K562 (cell line): ENCODE measurements around the gene GNAQ. TPM values are rescaled to one million over a fixed set of nuclear protein-coding genes. Genes with fewer than 3 reads are reported as not detected.

Experiments
- ATAC-seq: fragments of 200-7000 bp; cut with Tn5 transposase; 3 replicates; pipeline ENCODE4 v1.9.1; 2020; ENCODE audit warnings: moderate library complexity
- BruUV-seq: library from RNA; stranded (reverse); fragments of 400-500 nt; replicated peaks from 2 replicates; lab custom pipeline; 2021; lab: Mats Ljungman, UMichigan
- CTCF ChIA-PET: fragments of 300-600 bp; formaldehyde crosslinking; extraction: SDS; loops from one replicate; lab custom pipeline; 2021; ENCODE audit warnings: low intra/inter-chr PET ratio; lab: Yijun Ruan, JAX
- POLR2A ChIA-PET: fragments of 300-600, 350-650 bp; sonication (Branson Sonifier 250); formaldehyde crosslinking; extraction: SDS; loops from one replicate; lab custom pipeline; 2021; ENCODE audit warnings: antibody characterized with exemption, inconsistent platforms; lab: Yijun Ruan, JAX
- DNase-seq, 4 experiments: peaks; one replicate each; pipeline versions ENCODE4 v3.0.0 to v3.0.0-alpha.2; 2011 to 2018; ENCODE audit warnings: low spot score in 3 of 4, mixed read lengths in 3 of 4; ENCODE audit errors: extremely low read depth in 1 of 4
- FAIRE-seq: peaks from 2 replicates; lab custom pipeline; 2011; peaks lifted over from hg19 to GRCh38; lab: Jason Lieb, UNC
- H2AFZ ChIP-seq: 2 replicates; pipeline ENCODE4 v1.6.0; 2011; ENCODE audit warnings: low read depth, low read length, control low read depth, inconsistent platforms
- H3K27ac ChIP-seq: fragments of 200-600 bp; 3 replicates; pipeline ENCODE4 v1.8.0; 2011; ENCODE audit warnings: low read depth, mild to moderate bottlenecking, control low read depth, inconsistent platforms, low read length, moderate library complexity, mixed read lengths; ENCODE audit errors: extremely low read depth
- H3K27me3 ChIP-seq, 2 experiments: fragments of 300-600 bp in 1 of 2; 2 replicates in 1 of 2; 3 replicates in 1 of 2; pipeline versions ENCODE4 v1.6.0 to v1.8.0; 2011; ENCODE audit warnings: inconsistent platforms in 2 of 2, low read length in 2 of 2, mild to moderate bottlenecking in 1 of 2, mixed read lengths in 1 of 2, moderate library complexity in 1 of 2; ENCODE audit not compliant: control insufficient read depth in 2 of 2, insufficient read depth in 2 of 2
- H3K36me3 ChIP-seq: fragments of 300-600 bp; 3 replicates; pipeline ENCODE4 v1.8.0; 2011; ENCODE audit warnings: mild to moderate bottlenecking, low read length, inconsistent platforms; ENCODE audit not compliant: control insufficient read depth, insufficient read depth
- H3K4me1 ChIP-seq, 2 experiments: fragments of 200-600 bp in 1 of 2; replicated peaks in 1 of 2; 2 replicates in 1 of 2; 3 replicates in 1 of 2; pipeline versions ENCODE4 v1.5.1 to v1.8.0; 2011; ENCODE audit warnings: inconsistent platforms in 2 of 2, low read length in 2 of 2, mild to moderate bottlenecking in 1 of 2, mixed read lengths in 1 of 2, moderate library complexity in 1 of 2; ENCODE audit not compliant: control insufficient read depth in 2 of 2, insufficient read depth in 2 of 2
- H3K4me2 ChIP-seq: 2 replicates; pipeline ENCODE4 v1.6.1; 2011; ENCODE audit warnings: low read length, control low read depth, inconsistent platforms, mixed read lengths; ENCODE audit not compliant: insufficient read depth
- H3K4me3 ChIP-seq: fragments of 200-600 bp; sonication (generic), shearing (Covaris generic); 2 replicates; pipeline ENCODE4 v1.5.1; 2016; ENCODE audit warnings: control low read depth, inconsistent platforms
- H3K79me2 ChIP-seq: fragments of 200-600 bp; 3 replicates; pipeline ENCODE4 v1.8.0; 2011; ENCODE audit warnings: low read length, inconsistent platforms; ENCODE audit not compliant: control insufficient read depth, insufficient read depth
- H3K9ac ChIP-seq, 2 experiments: 2 replicates each; pipeline versions ENCODE4 v1.6.0 to v1.6.1; 2011; ENCODE audit warnings: low read depth in 2 of 2, low read length in 2 of 2, control low read depth in 1 of 2, inconsistent platforms in 1 of 2, mild to moderate bottlenecking in 1 of 2, mixed read lengths in 1 of 2; ENCODE audit not compliant: insufficient read depth in 1 of 2
- H3K9me1 ChIP-seq: one replicate; pipeline ENCODE4 v1.6.0; 2011; ENCODE audit warnings: inconsistent platforms, mild to moderate bottlenecking, low read length, moderate library complexity; ENCODE audit not compliant: control insufficient read depth, insufficient read depth
- H3K9me3 ChIP-seq: replicated peaks from 2 replicates; pipeline ENCODE4 v1.5.1; 2011; ENCODE audit warnings: low read depth, low read length, inconsistent platforms; ENCODE audit not compliant: control insufficient read depth, insufficient read depth
- H4K20me1 ChIP-seq: replicated peaks from 2 replicates; pipeline ENCODE4 v1.6.1; 2011; ENCODE audit warnings: low read length, inconsistent platforms, mixed read lengths; ENCODE audit not compliant: control insufficient read depth, insufficient read depth
- CBFA2T3 ChIP-seq: fragments of 450-650 bp; IDR thresholded peaks from 2 replicates; pipeline ENCODE4 v1.6.1; 2017
- DACH1 ChIP-seq: fragments of 450-650 bp; IDR thresholded peaks from 2 replicates; pipeline ENCODE4 v1.6.1; 2018; ENCODE audit not compliant: partially characterized antibody
- GABPB1 ChIP-seq: sonication (generic); formaldehyde crosslinking; IDR thresholded peaks from 2 replicates; pipeline ENCODE4 v1.8.0; 2022; ENCODE audit warnings: mild to moderate bottlenecking, missing genetic modification reagents
- GTF2A2 ChIP-seq: IDR thresholded peaks from 2 replicates; pipeline ENCODE4 v1.6.1; 2016; ENCODE audit warnings: mild to moderate bottlenecking, missing genetic modification characterization, missing compliant biosample characterization
- KDM1A ChIP-seq, 2 experiments: fragments of 450-650 bp; IDR thresholded peaks; 2 replicates each; pipeline ENCODE4 v1.6.1; 2016; ENCODE audit warnings: mild to moderate bottlenecking in 2 of 2
- NFIC ChIP-seq: fragments of 450-650 bp; IDR thresholded peaks from 2 replicates; pipeline ENCODE4 v1.6.1; 2017; ENCODE audit warnings: mild to moderate bottlenecking, inconsistent platforms
- NUFIP1 ChIP-seq: fragments of 450-650 bp; IDR thresholded peaks from 2 replicates; pipeline ENCODE4 v1.6.1; 2018; ENCODE audit not compliant: partially characterized antibody
- OTX1 ChIP-seq: fragments of 450-650 bp; formaldehyde crosslinking; IDR thresholded peaks from 2 replicates; pipeline ENCODE4 v1.4.0; 2022; ENCODE audit warnings: mild to moderate bottlenecking
- XRCC3 ChIP-seq: fragments of 450-650 bp; IDR thresholded peaks from 2 replicates; pipeline ENCODE4 v1.6.1; 2017; ENCODE audit warnings: mild to moderate bottlenecking, moderate library complexity
- YBX1 ChIP-seq: fragments of 450-650 bp; IDR thresholded peaks from 2 replicates; pipeline ENCODE4 v1.7.1; 2016; ENCODE audit warnings: mild to moderate bottlenecking
- ZNF197 ChIP-seq: fragments of 200-800 bp; sonication (Bioruptor generic); IDR thresholded peaks from 2 replicates; pipeline ENCODE4 v1.6.1; 2016; ENCODE audit warnings: low read depth, missing genetic modification characterization, missing compliant biosample characterization
- ZNF212 ChIP-seq: fragments of 450-650 bp; formaldehyde crosslinking; IDR thresholded peaks from 2 replicates; pipeline ENCODE4 v1.4.0; 2020; ENCODE audit warnings: mild to moderate bottlenecking
- WGBS: fragments of 100-300 bp; shearing (Covaris generic); methylation state at CpG from one replicate; pipeline ENCODE4 v1.1.6; 2016; ENCODE audit warnings: low coverage, mixed read lengths; ENCODE audit not compliant: insufficient coverage; ENCODE audit errors: missing lambda C conversion rate; 5-methylcytosine and 5-hydroxymethylcytosine counted together
- in situ Hi-C: fragments of 300-500 bp; cut with MboI; formaldehyde crosslinking; loops from 4 replicates; pipeline ENCODE4 v1.15.0; 2018; ENCODE audit warnings: inconsistent platforms, mixed read lengths
- intact Hi-C: fragments of 100-400 bp; cut with micrococcal nuclease; formaldehyde crosslinking; loops from 2 replicates; pipeline ENCODE4 v1.14.2; 2022
- polyA plus RNA-seq, 8 experiments: library from polyadenylated mRNA; depleted of rRNA in 4 of 8; stranded (reverse) in 5 of 8; unstranded in 3 of 8; fragments of >200 nt; fragmentation: Nextera tagmentation in 2 of 8; fragmentation: Illumina TruSeq in 1 of 8; extraction: Ambion mirVana in 2 of 8; extraction: Trizol in 1 of 8; gene quantifications; 2 replicates each; pipeline versions ENCODE4 v1.2.1 to v1.2.3, GENCODE V29; 2011 to 2014; ENCODE audit warnings: inconsistent platforms in 1 of 8, missing spikeins in 1 of 8
- total RNA-seq, 7 experiments: library from RNA; depleted of rRNA in 6 of 7; stranded (reverse); fragments of >200 nt in 6 of 7; fragmentation: Illumina TruSeq in 2 of 7; extraction: Trizol in 2 of 7; gene quantifications; 2 replicates each; pipeline versions ENCODE4 v1.2.1 to v1.2.3, GENCODE V29; 2011 to 2021; ENCODE audit warnings: low replicate concordance in 1 of 7
- TF ChIP-seq, protein P1 (sequence below): fragments of 450-650 bp; IDR thresholded peaks from 2 replicates; pipeline ENCODE4 v1.6.1; 2017; ENCODE audit warnings: mild to moderate bottlenecking, moderate library complexity

Gene GNAQ
- total and polyA plus RNA-seq, 9 of the 15 experiments (the other 6 are each of a cell fraction or from before 2014, with no cell fraction given), result 4.8 to 27.9 (median 17.5) TPM

DNA sequence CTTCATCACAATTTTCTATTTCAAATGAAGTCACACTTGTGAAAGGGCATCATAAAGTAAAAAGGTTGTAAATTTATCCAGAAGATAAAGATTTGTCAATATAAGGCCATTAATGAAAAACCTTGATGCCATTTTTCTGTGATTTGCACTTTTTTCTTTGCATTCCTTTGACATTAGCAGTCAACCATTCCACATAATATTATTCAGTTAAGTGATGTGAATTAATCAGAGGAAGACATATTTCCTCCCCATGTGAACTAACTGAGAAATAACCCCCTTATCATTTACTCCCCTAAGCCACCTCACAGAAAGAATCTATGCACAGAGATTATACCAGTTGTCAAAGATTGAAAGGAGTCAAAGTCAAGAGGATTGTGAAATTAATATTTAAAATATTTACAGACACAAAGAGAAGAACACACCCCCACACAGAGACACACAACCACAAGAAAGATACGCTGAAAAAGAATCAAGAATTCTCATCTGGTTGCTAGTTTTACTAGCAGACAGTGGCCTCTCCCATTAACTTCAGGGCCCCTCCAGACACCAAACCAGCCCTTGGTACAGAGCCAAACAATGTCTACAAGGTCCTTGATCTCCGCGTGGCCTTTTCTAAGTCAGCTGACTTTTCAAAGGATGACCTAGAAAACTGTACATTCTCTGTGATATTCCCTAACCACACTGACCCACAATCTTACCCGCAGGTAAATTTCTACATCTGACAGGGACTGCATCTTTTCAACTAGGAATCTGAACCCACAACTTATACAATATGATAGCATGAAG lies 29.5 kb downstream of the GNAQ start:
- Histone ChIP-seq H3K9me3 (no peaks in the 10 kb centered on the region), H3K27ac (no peak overlapping the region), H3K27me3 (no peaks in the 10 kb centered on the region), H3K79me2 (peaks cover 99% of the 10 kb centered on the region), H3K9ac (no peak overlapping the region), H3K36me3 (peaks cover 5% of the 10 kb centered on the region; the same call in 1 of the 3 replicates), H4K20me1 (peaks cover 10% of the 10 kb centered on the region; the same call in 1 of the 2 replicates), H2AFZ (no peak overlapping the region), H3K9me1 (no peaks in the 10 kb centered on the region), H3K4me2 (no peak overlapping the region), H3K4me1 (peaks cover 20 to 41% of the 10 kb centered on the region in 2 experiments)
- DNase-seq (peak in 1 of 4 experiments; percentile 45), ATAC-seq (peak; percentile 30; the same call in 2 of the 3 replicates)
- intact Hi-C loops, result no loop called here
- POLR2A ChIA-PET, result no interaction called here
- BruUV-seq, result no TSS peak
- CTCF ChIA-PET, result no interaction called here
- in situ Hi-C loops, result no loop called here
- no peak for TF ChIP-seq GTF2A2
- no peak for TF ChIP-seq ZNF212 (CRISPR knock-in tag)
- TF ChIP-seq OTX1, result no peak
- TF ChIP-seq YBX1, result no peak
- TF ChIP-seq NUFIP1, result no peak
- peak; percentile 34 for TF ChIP-seq CBFA2T3
- no peak for TF ChIP-seq GABPB1
- TF ChIP-seq ZNF197 (CRISPR knock-in tag), result no peak
- peak; percentile 54 for TF ChIP-seq NFIC
- no peak for TF ChIP-seq DACH1
- TF ChIP-seq, protein P1, sequence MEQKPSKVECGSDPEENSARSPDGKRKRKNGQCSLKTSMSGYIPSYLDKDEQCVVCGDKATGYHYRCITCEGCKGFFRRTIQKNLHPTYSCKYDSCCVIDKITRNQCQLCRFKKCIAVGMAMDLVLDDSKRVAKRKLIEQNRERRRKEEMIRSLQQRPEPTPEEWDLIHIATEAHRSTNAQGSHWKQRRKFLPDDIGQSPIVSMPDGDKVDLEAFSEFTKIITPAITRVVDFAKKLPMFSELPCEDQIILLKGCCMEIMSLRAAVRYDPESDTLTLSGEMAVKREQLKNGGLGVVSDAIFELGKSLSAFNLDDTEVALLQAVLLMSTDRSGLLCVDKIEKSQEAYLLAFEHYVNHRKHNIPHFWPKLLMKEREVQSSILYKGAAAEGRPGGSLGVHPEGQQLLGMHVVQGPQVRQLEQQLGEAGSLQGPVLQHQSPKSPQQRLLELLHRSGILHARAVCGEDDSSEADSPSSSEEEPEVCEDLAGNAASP, result no peak
- TF ChIP-seq KDM1A (IDR thresholded peaks at IDR 0.05), result peak in 1 of 2 experiments; percentile 40; a peak in 1 of 4 replicates
- TF ChIP-seq XRCC3, result no peak
- TF ChIP-seq, all 486 proteins: peak for 3
- no peak overlapping the region for H3K4me3 ChIP-seq
- FAIRE-seq, result no peak
- 15% methylated on average over 4 of the region's 4 CpGs for WGBS
